Measurements from ENCODE around the gene SLC12A6. TPM values are rescaled to one million over a fixed set of nuclear protein-coding genes. Genes with fewer than 3 reads are reported as not detected.

Gene SLC12A6
- total RNA-seq, 2 experiments from 2014 or later = 58.5 to 58.7 TPM

GRCh38 chr15:34243226-34243625, 94.4 kb downstream of the SLC12A6 start:
- peaks cover 81% of the 10 kb centered on the region for H3K36me3 Mint-ChIP-seq (ENCODE audit: low read depth)
- no peak overlapping the region for H3K27ac Mint-ChIP-seq
- no peaks in the 10 kb centered on the region for H3K27me3 ChIP-seq (ENCODE audit: control insufficient read depth in 1 of 2, insufficient read depth in 2 of 2, low read length in 2 of 2)
- DNase-seq (no peak), ATAC-seq (ENCODE audit: poor library complexity) (no peak)
- CTCF ChIA-PET = interaction anchor here (3.9 kb wide), 1 partner anchor 124 kb away, joined by 51 read pairs; the partner anchor contains the start of gene LPCAT4
- H3K9me3 Mint-ChIP-seq = no peaks in the 10 kb centered on the region
- no peak overlapping the region for H3K4me3 ChIP-seq (ENCODE audit: low read length)
- peaks cover 4% of the 10 kb centered on the region for H3K4me1 Mint-ChIP-seq (ENCODE audit: low read depth)
- no peaks in the 10 kb centered on the region for H3K4me1 ChIP-seq (ENCODE audit: insufficient read depth, low read length)
- POLR2A ChIA-PET = interaction anchor here (1.1 to 3.7 kb wide), 2 partner anchors 71 to 124 kb away, joined by 3 to 39 read pairs; partner anchors contain the start of gene LPCAT4
- no peaks in the 10 kb centered on the region for H3K27me3 Mint-ChIP-seq
- H3K4me3 Mint-ChIP-seq = no peak overlapping the region
- intact Hi-C loops (cut with DNase I, micrococcal nuclease) = loop anchor here in 1 of 2 experiments (5.0 kb wide), 1 partner anchor 344 kb away; no protein-coding TSS in a partner anchor
- H3K27ac ChIP-seq (ENCODE audit: low read depth in 1 of 2, low read length in 2 of 2) = no peak overlapping the region
- no peaks in the 10 kb centered on the region for H3K9me3 ChIP-seq (ENCODE audit: control insufficient read depth in 1 of 2, insufficient read depth in 1 of 2, low read length in 2 of 2)
- peaks cover 68% of the 10 kb centered on the region for H3K36me3 ChIP-seq (ENCODE audit: insufficient read depth, low read length)
- TF ChIP-seq CTCF (IDR thresholded peaks at IDR 0.05) = no peak

DNA sequence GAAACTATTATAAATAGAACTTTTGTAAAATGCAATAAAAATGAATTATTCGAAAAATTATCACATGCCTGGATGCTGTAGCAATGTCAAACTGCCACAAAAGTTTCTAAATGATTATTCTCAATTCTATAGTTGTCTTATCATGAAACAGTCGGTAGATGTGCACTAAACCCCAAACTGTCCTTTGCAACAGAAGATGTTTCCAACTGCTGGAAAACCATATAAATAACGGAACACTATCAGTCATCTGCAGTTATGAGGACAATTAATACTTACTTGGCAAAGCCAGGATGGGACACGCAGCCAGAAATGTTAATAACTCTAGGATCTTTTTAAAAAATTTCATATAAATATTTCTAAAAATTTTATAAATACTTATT, 95.3 kb downstream of the SLC12A6 start:
- intact Hi-C loops (cut with DNase I, micrococcal nuclease) = loop anchor here in 1 of 2 experiments (5.0 kb wide), 1 partner anchor 345 kb away; no protein-coding TSS in a partner anchor

More for the DNA sequence above, 95.3 kb downstream of the SLC12A6 start:
- H3K36me3 ChIP-seq (ENCODE audit: insufficient read depth, low read length) = peaks cover 69% of the 10 kb centered on the region
- no peak overlapping the region for H3K27ac ChIP-seq (ENCODE audit: low read depth in 1 of 2, low read length in 2 of 2)
- H3K9me3 ChIP-seq (ENCODE audit: control insufficient read depth in 1 of 2, insufficient read depth in 1 of 2, low read length in 2 of 2) = no peaks in the 10 kb centered on the region
- no peak overlapping the region for H3K4me3 ChIP-seq (ENCODE audit: low read length)
- TF ChIP-seq CTCF (IDR thresholded peaks at IDR 0.05) = no peak
- H3K27me3 ChIP-seq (ENCODE audit: control insufficient read depth in 1 of 2, insufficient read depth in 2 of 2, low read length in 2 of 2) = no peaks in the 10 kb centered on the region
- Mint-ChIP-seq H3K4me1 (ENCODE audit: low read depth) (peaks cover 4% of the 10 kb centered on the region), H3K9me3 (no peaks in the 10 kb centered on the region), H3K27me3 (no peaks in the 10 kb centered on the region), H3K4me3 (no peak overlapping the region), H3K36me3 (ENCODE audit: low read depth) (peaks cover 82% of the 10 kb centered on the region), H3K27ac (no peak overlapping the region)
- DNase-seq = no peak
- ATAC-seq (ENCODE audit: poor library complexity) = no peak
- POLR2A ChIA-PET = interaction anchor here (2.6 to 3.7 kb wide), 2 partner anchors 95 to 125 kb away, joined by 11 to 39 read pairs; partner anchors contain the start of genes LPCAT4 and SLC12A6
- H3K4me1 ChIP-seq (ENCODE audit: insufficient read depth, low read length) = no peaks in the 10 kb centered on the region
- CTCF ChIA-PET = interaction anchor here (0.6 to 3.9 kb wide), 11 partner anchors 13 to 611 kb away, joined by 3 to 51 read pairs (median 5); partner anchors contain the start of genes EMC4, KATNBL1, LPCAT4 and NOP10
